Loucy (cell line): ENCODE results near the gene CNOT6.

Experiments used
- H2AFZ ChIP-seq: fragments of 200-600 bp; sonication (generic); 2 replicates; pipeline ENCODE4 v1.6.0; 2016; ENCODE audit warnings: antibody characterized with exemption, mild to moderate bottlenecking, low read length, moderate library complexity
- H3F3A ChIP-seq: fragments of 200-600 bp; 2 replicates; pipeline ENCODE4 v1.6.0; 2016; ENCODE audit warnings: antibody characterized with exemption, low read depth, mild to moderate bottlenecking
- H3K27me3 ChIP-seq: fragments of 200-600 bp; sonication (generic); 2 replicates; pipeline ENCODE4 v1.6.1; 2014; ENCODE audit warnings: low read length, mild to moderate bottlenecking; ENCODE audit not compliant: insufficient read depth, poor library complexity, severe bottlenecking
- H3K36me3 ChIP-seq: fragments of 200-600 bp; sonication (generic); 2 replicates; pipeline ENCODE4 v1.6.1; 2016; ENCODE audit warnings: low read length; ENCODE audit not compliant: insufficient read depth
- H3K4me1 ChIP-seq: fragments of 200-600 bp; sonication (generic); 2 replicates; pipeline ENCODE4 v1.5.1; 2014; ENCODE audit warnings: low read length, mild to moderate bottlenecking; ENCODE audit not compliant: insufficient read depth, poor library complexity, severe bottlenecking
- H3K4me2 ChIP-seq: fragments of 200-600 bp; sonication (generic); 2 replicates; pipeline ENCODE4 v1.6.0; 2014; ENCODE audit warnings: antibody characterized with exemption, low read length, low read depth, mild to moderate bottlenecking; ENCODE audit not compliant: poor library complexity, severe bottlenecking
- H3K4me3 ChIP-seq: fragments of 200-600 bp; sonication (generic); 2 replicates; pipeline ENCODE4 v1.5.1; 2014; ENCODE audit warnings: low read length, mild to moderate bottlenecking, mixed read lengths; ENCODE audit not compliant: poor library complexity, severe bottlenecking
- H3K79me2 ChIP-seq: fragments of 200-600 bp; sonication (generic); 2 replicates; pipeline ENCODE4 v1.6.1; 2014; ENCODE audit warnings: low read length; ENCODE audit not compliant: insufficient read depth
- H3K9ac ChIP-seq: fragments of 200-600 bp; sonication (generic); 2 replicates; pipeline ENCODE4 v1.6.0; 2014; ENCODE audit warnings: mild to moderate bottlenecking, low read depth, low read length, moderate library complexity; ENCODE audit not compliant: poor library complexity, severe bottlenecking
- H3K9me2 ChIP-seq: fragments of 200-600 bp; sonication (generic); replicated peaks from 2 replicates; pipeline ENCODE4 v1.6.1; 2016; ENCODE audit warnings: low read depth, low read length, mixed read lengths
- H3K9me3 ChIP-seq: fragments of 200-600 bp; sonication (generic); 2 replicates; pipeline ENCODE4 v1.6.1; 2014; ENCODE audit warnings: mild to moderate bottlenecking, antibody characterized with exemption, low read length, low read depth; ENCODE audit not compliant: insufficient read depth
- H4K20me1 ChIP-seq: fragments of 200-600 bp; sonication (generic); 2 replicates; pipeline ENCODE4 v1.6.0; 2014; ENCODE audit warnings: antibody characterized with exemption, low read length, mild to moderate bottlenecking; ENCODE audit not compliant: insufficient read depth, poor library complexity, severe bottlenecking
- EZH2phosphoT487 ChIP-seq: fragments of 200-600 bp; IDR thresholded peaks from 2 replicates; pipeline ENCODE4 v1.6.1; 2018; ENCODE audit warnings: antibody characterized with exemption, mild to moderate bottlenecking, moderate library complexity, borderline replicate concordance
- TF ChIP-seq, protein P1 (sequence below): fragments of 200-600 bp; sonication (generic); conservative IDR thresholded peaks from 2 replicates; pipeline ENCODE4 v1.5.1; 2014; ENCODE audit warnings: mild to moderate bottlenecking, antibody characterized with exemption, low read length

CNOT6 gene

DNA sequence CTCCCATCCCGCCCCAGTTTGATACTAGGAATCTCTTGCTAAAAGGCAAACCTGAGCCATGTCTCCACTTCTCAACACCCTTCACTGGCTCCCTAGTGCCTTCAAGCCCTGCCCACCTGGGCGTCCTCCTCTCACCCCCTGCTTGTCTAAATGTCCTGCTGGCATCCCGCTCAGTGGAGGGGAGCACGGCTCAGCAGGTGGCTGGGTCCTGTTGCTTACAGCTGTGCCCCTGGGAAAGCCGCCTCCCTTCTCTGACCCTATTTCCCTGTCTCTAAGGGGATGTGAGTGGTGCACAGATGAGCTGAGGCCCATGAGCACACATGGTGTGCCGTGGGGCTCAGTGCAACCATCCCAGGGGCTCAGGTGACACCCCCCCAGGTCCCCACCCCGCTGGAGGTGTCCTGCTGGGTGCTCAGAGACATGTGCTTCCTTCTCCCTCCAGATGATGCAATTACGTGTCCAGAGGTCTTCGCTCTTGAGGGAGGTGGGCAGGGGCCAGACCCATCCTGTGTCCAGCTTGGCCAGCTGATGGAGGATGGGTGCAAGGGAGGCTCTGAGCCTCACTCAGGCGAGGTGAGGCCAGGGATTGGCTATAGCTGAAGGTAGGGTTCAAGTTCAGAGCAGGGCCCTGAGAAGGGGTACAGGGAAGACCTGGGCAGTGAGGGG lies 131.1 kb downstream of the CNOT6 start:
- Histone ChIP-seq H3K36me3 (no peaks in the 10 kb centered on the region), H3K4me1 (peaks cover 5% of the 10 kb centered on the region)

GRCh38 chr5:180625791-180626660 lies 131.8 kb downstream of the CNOT6 start:
- H3K9me2 ChIP-seq, result no peaks in the 10 kb centered on the region
- no peak overlapping the region for H2AFZ ChIP-seq
- H3K9me3 ChIP-seq, result no peaks in the 10 kb centered on the region
- H3F3A ChIP-seq, result no peaks in the 10 kb centered on the region
- H3K4me2 ChIP-seq, result no peak overlapping the region
- H3K27me3 ChIP-seq, result no peaks in the 10 kb centered on the region
- H3K36me3 ChIP-seq, result no peaks in the 10 kb centered on the region
- no peak overlapping the region for H3K9ac ChIP-seq
- TF ChIP-seq, protein P1, sequence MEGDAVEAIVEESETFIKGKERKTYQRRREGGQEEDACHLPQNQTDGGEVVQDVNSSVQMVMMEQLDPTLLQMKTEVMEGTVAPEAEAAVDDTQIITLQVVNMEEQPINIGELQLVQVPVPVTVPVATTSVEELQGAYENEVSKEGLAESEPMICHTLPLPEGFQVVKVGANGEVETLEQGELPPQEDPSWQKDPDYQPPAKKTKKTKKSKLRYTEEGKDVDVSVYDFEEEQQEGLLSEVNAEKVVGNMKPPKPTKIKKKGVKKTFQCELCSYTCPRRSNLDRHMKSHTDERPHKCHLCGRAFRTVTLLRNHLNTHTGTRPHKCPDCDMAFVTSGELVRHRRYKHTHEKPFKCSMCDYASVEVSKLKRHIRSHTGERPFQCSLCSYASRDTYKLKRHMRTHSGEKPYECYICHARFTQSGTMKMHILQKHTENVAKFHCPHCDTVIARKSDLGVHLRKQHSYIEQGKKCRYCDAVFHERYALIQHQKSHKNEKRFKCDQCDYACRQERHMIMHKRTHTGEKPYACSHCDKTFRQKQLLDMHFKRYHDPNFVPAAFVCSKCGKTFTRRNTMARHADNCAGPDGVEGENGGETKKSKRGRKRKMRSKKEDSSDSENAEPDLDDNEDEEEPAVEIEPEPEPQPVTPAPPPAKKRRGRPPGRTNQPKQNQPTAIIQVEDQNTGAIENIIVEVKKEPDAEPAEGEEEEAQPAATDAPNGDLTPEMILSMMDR, result no peak
- no peak for TF ChIP-seq EZH2phosphoT487
- H3K4me1 ChIP-seq, result peaks cover 5% of the 10 kb centered on the region
- H3K79me2 ChIP-seq, result no peaks in the 10 kb centered on the region
- H4K20me1 ChIP-seq, result no peaks in the 10 kb centered on the region
- H3K4me3 ChIP-seq, result no peak overlapping the region

More for the DNA sequence above, 131.1 kb downstream of the CNOT6 start:
- Histone ChIP-seq H2AFZ (no peak overlapping the region), H4K20me1 (no peaks in the 10 kb centered on the region), H3K27me3 (no peaks in the 10 kb centered on the region), H3K9me3 (no peaks in the 10 kb centered on the region), H3K9me2 (no peaks in the 10 kb centered on the region), H3K79me2 (no peaks in the 10 kb centered on the region), H3F3A (no peaks in the 10 kb centered on the region), H3K4me2 (no peak overlapping the region), H3K4me3 (no peak overlapping the region), H3K9ac (no peak overlapping the region)
- TF ChIP-seq, protein P1, result no peak
- no peak for TF ChIP-seq EZH2phosphoT487

GRCh38 chr5:180626661-180627385 lies 132.6 kb downstream of the CNOT6 start:
- no peak overlapping the region for H3K4me2 ChIP-seq
- no peak overlapping the region for H3K9ac ChIP-seq
- H3K9me3 ChIP-seq, result no peaks in the 10 kb centered on the region
- TF ChIP-seq EZH2phosphoT487, result no peak
- TF ChIP-seq, protein P1, result no peak
- peaks cover 5% of the 10 kb centered on the region for H3K4me1 ChIP-seq
- no peak overlapping the region for H3K4me3 ChIP-seq
- no peaks in the 10 kb centered on the region for H3K27me3 ChIP-seq
- no peaks in the 10 kb centered on the region for H3K79me2 ChIP-seq
- H4K20me1 ChIP-seq, result no peaks in the 10 kb centered on the region
- no peaks in the 10 kb centered on the region for H3K9me2 ChIP-seq
- H3K36me3 ChIP-seq, result no peaks in the 10 kb centered on the region
- no peak overlapping the region for H2AFZ ChIP-seq
- H3F3A ChIP-seq, result no peaks in the 10 kb centered on the region
